Measurements from ENCODE around the gene EPHB1. TPM values are rescaled to one million over a fixed set of nuclear protein-coding genes. Genes with fewer than 3 reads are reported as not detected.

EPHB1 gene
- total and polyA plus RNA-seq, 2 donors (not counting 3 experiments of a cell fraction or from before 2014, with no cell fraction given), result 1.3 to 5.2 TPM

DNA sequence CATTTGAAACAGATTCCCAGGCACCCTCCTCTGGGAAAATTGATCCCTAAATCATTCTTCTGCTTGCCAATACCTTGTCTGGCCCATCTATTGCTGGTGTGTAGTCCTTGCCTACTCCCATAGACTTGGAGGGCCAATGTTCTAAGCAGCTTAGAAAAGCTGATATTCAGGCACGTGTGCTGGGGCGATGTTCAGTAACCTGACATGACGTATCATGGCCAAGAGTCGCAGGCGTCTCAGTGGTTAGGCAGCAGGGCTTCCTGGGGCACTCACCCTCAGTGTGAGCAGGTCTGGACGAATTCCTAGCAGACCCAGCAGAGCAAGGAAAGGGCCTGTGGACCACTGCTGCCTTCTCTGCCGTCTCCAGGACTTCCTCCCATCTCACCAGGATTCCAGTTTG is 21.6 kb downstream of the EPHB1 start:
- ChIA-PET POLR2A (no interaction called here), CTCF (interaction anchor here (0.8 kb wide), 1 partner anchor 22 kb away, joined by 4 read pairs; no protein-coding TSS in a partner anchor)
- H3K9me3 ChIP-seq (replicated peaks; ENCODE audit: control insufficient read depth, insufficient read depth, low read length), result no peaks in the 10 kb centered on the region
- H3K4me2 ChIP-seq (ENCODE audit: insufficient read depth, low read length), result no peak overlapping the region
- dilution Hi-C loops (cut with MboI; ENCODE audit: extremely low pct_ligation_motif_present, low sequenced_read_pairs), result no loop called here
- DNase-seq (ENCODE audit: low read depth, low spot score) (no peak), FAIRE-seq (no peak)
- H2AFZ ChIP-seq (ENCODE audit: low read depth, low read length), result no peak overlapping the region
- H4K20me1 ChIP-seq (replicated peaks; ENCODE audit: control insufficient read depth, extremely low read depth, insufficient read depth, low read length), result no peaks in the 10 kb centered on the region
- H3K4me3 ChIP-seq (replicated peaks in 1 of 3; ENCODE audit: insufficient read depth in 1 of 3, low read depth in 1 of 3, low read length in 3 of 3), result no peak overlapping the region
- no peak overlapping the region for H3K27ac ChIP-seq (ENCODE audit: insufficient read depth, low read depth, low read length)
- no peaks in the 10 kb centered on the region for H3K4me1 ChIP-seq (ENCODE audit: control insufficient read depth, extremely low read depth, insufficient read depth, low read length)
- no peak overlapping the region for H3K9ac ChIP-seq (replicated peaks; ENCODE audit: extremely low read depth, insufficient read depth, low read length)
- H3K79me2 ChIP-seq (ENCODE audit: control insufficient read depth, insufficient read depth, low read length), result no peaks in the 10 kb centered on the region
- intact Hi-C loops (cut with micrococcal nuclease), result no loop called here
- H3K27me3 ChIP-seq (ENCODE audit: control insufficient read depth in 2 of 2, insufficient read depth in 2 of 2, low read length in 2 of 2), result no peaks in the 10 kb centered on the region
- no TSS peak for BruUV-seq (replicated peaks)
- no peaks in the 10 kb centered on the region for H3K9me1 ChIP-seq (replicated peaks; ENCODE audit: control insufficient read depth, extremely low read depth, insufficient read depth, low read length)
- H3K36me3 ChIP-seq (ENCODE audit: control insufficient read depth in 2 of 2, extremely low read depth in 1 of 2, insufficient read depth in 2 of 2, low read length in 2 of 2), result no peaks in the 10 kb centered on the region
- no peak for TF ChIP-seq POLR2AphosphoS5 (IDR thresholded peaks at IDR 0.05; ENCODE audit: insufficient read depth, low read depth, low read length)
- TF ChIP-seq MYC (IDR thresholded peaks at IDR 0.05; ENCODE audit: low read depth, low read length), result no peak
- no peak for TF ChIP-seq POLR2A (IDR thresholded peaks at IDR 0.05; ENCODE audit: low read depth, low read length)
- TF ChIP-seq, protein P1, sequence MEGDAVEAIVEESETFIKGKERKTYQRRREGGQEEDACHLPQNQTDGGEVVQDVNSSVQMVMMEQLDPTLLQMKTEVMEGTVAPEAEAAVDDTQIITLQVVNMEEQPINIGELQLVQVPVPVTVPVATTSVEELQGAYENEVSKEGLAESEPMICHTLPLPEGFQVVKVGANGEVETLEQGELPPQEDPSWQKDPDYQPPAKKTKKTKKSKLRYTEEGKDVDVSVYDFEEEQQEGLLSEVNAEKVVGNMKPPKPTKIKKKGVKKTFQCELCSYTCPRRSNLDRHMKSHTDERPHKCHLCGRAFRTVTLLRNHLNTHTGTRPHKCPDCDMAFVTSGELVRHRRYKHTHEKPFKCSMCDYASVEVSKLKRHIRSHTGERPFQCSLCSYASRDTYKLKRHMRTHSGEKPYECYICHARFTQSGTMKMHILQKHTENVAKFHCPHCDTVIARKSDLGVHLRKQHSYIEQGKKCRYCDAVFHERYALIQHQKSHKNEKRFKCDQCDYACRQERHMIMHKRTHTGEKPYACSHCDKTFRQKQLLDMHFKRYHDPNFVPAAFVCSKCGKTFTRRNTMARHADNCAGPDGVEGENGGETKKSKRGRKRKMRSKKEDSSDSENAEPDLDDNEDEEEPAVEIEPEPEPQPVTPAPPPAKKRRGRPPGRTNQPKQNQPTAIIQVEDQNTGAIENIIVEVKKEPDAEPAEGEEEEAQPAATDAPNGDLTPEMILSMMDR (IDR thresholded peaks at IDR 0.05; ENCODE audit: extremely low read depth in 1 of 2, insufficient read depth in 1 of 2, low read depth in 1 of 2, low read length in 2 of 2), result no peak
- TF ChIP-seq, protein P2, sequence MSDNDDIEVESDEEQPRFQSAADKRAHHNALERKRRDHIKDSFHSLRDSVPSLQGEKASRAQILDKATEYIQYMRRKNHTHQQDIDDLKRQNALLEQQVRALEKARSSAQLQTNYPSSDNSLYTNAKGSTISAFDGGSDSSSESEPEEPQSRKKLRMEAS (IDR thresholded peaks at IDR 0.05; ENCODE audit: insufficient read depth, insufficient read length), result no peak
- TF ChIP-seq JUN (IDR thresholded peaks at IDR 0.05; ENCODE audit: borderline replicate concordance, insufficient read depth, insufficient read length, low read depth), result no peak
- no peak for TF ChIP-seq FOS (IDR thresholded peaks at IDR 0.05; ENCODE audit: borderline replicate concordance, insufficient read depth, low read length)
- no peak for TF ChIP-seq EZH2 (IDR thresholded peaks at IDR 0.05; ENCODE audit: borderline replicate concordance, low read depth, low read length, severe bottlenecking)
- TF ChIP-seq GATA2 (IDR thresholded peaks at IDR 0.05; ENCODE audit: insufficient read depth, insufficient read length, low read depth, low read length), result no peak
